H9 (cell line): ENCODE data around the gene DCST2. TPM values are rescaled to one million over a fixed set of nuclear protein-coding genes. Genes with fewer than 3 reads are reported as not detected.

Source experiments
- DNase-seq: peaks from one replicate; pipeline ENCODE4 v3.0.0-alpha.2; 2017
- H2AFZ ChIP-seq: one replicate; pipeline ENCODE4 v1.6.1; 2013; ENCODE audit warnings: mild to moderate bottlenecking, low read length, control low read depth, moderate library complexity
- H2AK5ac ChIP-seq: 2 replicates; pipeline ENCODE4 v1.6.1; 2013; ENCODE audit warnings: low read length, control low read depth, mixed read lengths; ENCODE audit not compliant: insufficient read length
- H2BK120ac ChIP-seq: one replicate; pipeline ENCODE4 v1.6.1; 2013; ENCODE audit warnings: low read depth, mild to moderate bottlenecking, low read length, control low read depth, inconsistent platforms; ENCODE audit not compliant: poor library complexity, severe bottlenecking
- H2BK12ac ChIP-seq: 2 replicates; pipeline ENCODE4 v1.6.1; 2013; ENCODE audit warnings: low read length, control low read depth, mixed read lengths, low read depth; ENCODE audit not compliant: insufficient read length
- H2BK15ac ChIP-seq: 2 replicates; pipeline ENCODE4 v1.6.1; 2013; ENCODE audit warnings: low read depth, low read length, control low read depth
- H2BK20ac ChIP-seq: one replicate; pipeline ENCODE4 v1.6.1; 2013; ENCODE audit warnings: low read depth, mild to moderate bottlenecking, low read length, control low read depth, inconsistent platforms; ENCODE audit not compliant: poor library complexity, severe bottlenecking
- H2BK5ac ChIP-seq: 2 replicates; pipeline ENCODE4 v1.6.1; 2013; ENCODE audit warnings: low read length, control low read depth, mixed read lengths; ENCODE audit not compliant: insufficient read length
- H3K14ac ChIP-seq: 2 replicates; pipeline ENCODE4 v1.6.1; 2013; ENCODE audit warnings: low read length, control low read depth; ENCODE audit not compliant: insufficient read depth
- H3K18ac ChIP-seq: 2 replicates; pipeline ENCODE4 v1.6.1; 2013; ENCODE audit warnings: low read depth, mild to moderate bottlenecking, mixed read lengths, low read length, control low read depth; ENCODE audit not compliant: insufficient read length
- H3K23ac ChIP-seq: 2 replicates; pipeline ENCODE4 v1.6.1; 2013; ENCODE audit warnings: low read length, control low read depth, mixed read lengths, low read depth; ENCODE audit not compliant: insufficient read length
- H3K23me2 ChIP-seq: 2 replicates; pipeline ENCODE4 v1.6.1; 2013; ENCODE audit warnings: low read depth, mild to moderate bottlenecking, mixed read lengths, low read length, control low read depth; ENCODE audit not compliant: insufficient read length, poor library complexity, severe bottlenecking
- H3K27ac ChIP-seq: 2 replicates; pipeline ENCODE4 v1.5.1; 2013; ENCODE audit warnings: low read length, control low read depth, mixed read lengths, low read depth; ENCODE audit not compliant: insufficient read length
- H3K27me3 ChIP-seq: 2 replicates; pipeline ENCODE4 v1.6.1; 2013; ENCODE audit warnings: low read length, control low read depth, inconsistent platforms; ENCODE audit not compliant: insufficient read depth
- H3K4ac ChIP-seq: 2 replicates; pipeline ENCODE4 v1.6.1; 2013; ENCODE audit warnings: low read depth, mild to moderate bottlenecking, control low read depth, inconsistent platforms, low read length, moderate library complexity
- H3K4me1 ChIP-seq: 2 replicates; pipeline ENCODE4 v1.6.1; 2013; ENCODE audit warnings: low read length, control low read depth, inconsistent platforms; ENCODE audit not compliant: insufficient read depth
- H3K4me2 ChIP-seq: 2 replicates; pipeline ENCODE4 v1.6.1; 2013; ENCODE audit warnings: low read length, control low read depth, mixed read lengths; ENCODE audit not compliant: insufficient read length, insufficient read depth
- H3K56ac ChIP-seq: 2 replicates; pipeline ENCODE4 v1.6.1; 2013; ENCODE audit warnings: low read depth, mild to moderate bottlenecking, mixed read lengths, low read length, control low read depth; ENCODE audit not compliant: insufficient read length
- H3K79me1 ChIP-seq: 2 replicates; pipeline ENCODE4 v1.6.1; 2013; ENCODE audit warnings: low read depth, mild to moderate bottlenecking, moderate library complexity, low read length, control low read depth, inconsistent platforms; ENCODE audit not compliant: insufficient read depth, poor library complexity, severe bottlenecking
- H3K79me2 ChIP-seq: 2 replicates; pipeline ENCODE4 v1.6.1; 2013; ENCODE audit warnings: low read length, control low read depth, inconsistent platforms; ENCODE audit not compliant: insufficient read depth
- H3K9ac ChIP-seq: 2 replicates; pipeline ENCODE4 v1.6.1; 2013; ENCODE audit warnings: low read length, control low read depth, mixed read lengths; ENCODE audit not compliant: insufficient read length; ENCODE audit errors: extremely low read depth
- H3K9me3 ChIP-seq: one replicate; pipeline ENCODE4 v1.6.1; 2013; ENCODE audit warnings: low read depth, low read length, inconsistent platforms; ENCODE audit not compliant: control insufficient read depth
- H3T11ph ChIP-seq: one replicate; pipeline ENCODE4 v1.6.1; 2013; ENCODE audit warnings: mild to moderate bottlenecking, low read length, control low read depth, inconsistent platforms
- H4K20me1 ChIP-seq: one replicate; pipeline ENCODE4 v1.6.1; 2013; ENCODE audit not compliant: control insufficient read depth, insufficient read length, insufficient read depth
- H4K5ac ChIP-seq: 2 replicates; pipeline ENCODE4 v1.6.1; 2013; ENCODE audit warnings: low read depth, mild to moderate bottlenecking, mixed read lengths, low read length, control low read depth; ENCODE audit not compliant: insufficient read length
- H4K8ac ChIP-seq: replicated peaks from 2 replicates; pipeline ENCODE4 v1.6.1; 2013; ENCODE audit warnings: low read length, control low read depth, mixed read lengths, low read depth; ENCODE audit not compliant: insufficient read length
- H4K91ac ChIP-seq: 2 replicates; pipeline ENCODE4 v1.6.1; 2013; ENCODE audit warnings: low read depth, mild to moderate bottlenecking, moderate library complexity, mixed read lengths, low read length, control low read depth; ENCODE audit not compliant: insufficient read length
- H3K27ac Mint-ChIP-seq, 3 experiments: 2 replicates in 2 of 3; 3 replicates in 1 of 3; pipeline ENCODE4 v1.8.0; 2020 to 2021; ENCODE audit warnings: mixed read lengths in 3 of 3, mild to moderate bottlenecking in 1 of 3, moderate library complexity in 1 of 3
- H3K27me3 Mint-ChIP-seq: 2 replicates; pipeline ENCODE4 v1.8.0; 2021; ENCODE audit warnings: low read depth, mild to moderate bottlenecking, moderate library complexity, mixed read lengths
- H3K36me3 Mint-ChIP-seq, 3 experiments: 2 replicates in 2 of 3; 3 replicates in 1 of 3; pipeline ENCODE4 v1.8.0; 2020 to 2021; ENCODE audit warnings: low read depth in 3 of 3, mixed read lengths in 3 of 3; ENCODE audit not compliant: insufficient read depth in 1 of 3
- H3K4me1 Mint-ChIP-seq, 2 experiments: 2 replicates each; pipeline ENCODE4 v1.8.0; 2020; ENCODE audit warnings: mixed read lengths in 2 of 2
- H3K4me3 Mint-ChIP-seq, 2 experiments: 2 replicates in 1 of 2; 3 replicates in 1 of 2; pipeline ENCODE4 v1.8.0; 2020 to 2021; ENCODE audit warnings: mild to moderate bottlenecking in 2 of 2, mixed read lengths in 2 of 2, moderate library complexity in 1 of 2
- H3K9me3 Mint-ChIP-seq, 2 experiments: 2 replicates in 1 of 2; 3 replicates in 1 of 2; pipeline ENCODE4 v1.8.0; 2020; ENCODE audit warnings: mild to moderate bottlenecking in 2 of 2, mixed read lengths in 2 of 2, moderate library complexity in 1 of 2
- WGBS: extraction: QIAGEN DNeasy Blood & Tissue Kit; methylation state at CpG from one replicate; pipeline ENCODE4 v1.1.7; 2013; ENCODE audit warnings: missing lambda C conversion rate, low lambda C conversion rate, mixed read lengths; ENCODE audit not compliant: insufficient read length; ENCODE audit errors: extremely low coverage; 5-methylcytosine and 5-hydroxymethylcytosine counted together
- total RNA-seq: library from RNA; stranded (reverse); gene quantifications from 2 replicates; pipeline ENCODE4 v1.2.1, GENCODE V29; 2021
- TF ChIP-seq, protein P1 (sequence below): fragments of 200-600 bp; sonication (generic); conservative IDR thresholded peaks from 3 replicates; pipeline ENCODE4 v1.8.0; 2021; ENCODE audit warnings: antibody characterized with exemption, mild to moderate bottlenecking

Gene DCST2
- total RNA-seq, 1 experiment from 2014 or later: 0.35 TPM

DNA sequence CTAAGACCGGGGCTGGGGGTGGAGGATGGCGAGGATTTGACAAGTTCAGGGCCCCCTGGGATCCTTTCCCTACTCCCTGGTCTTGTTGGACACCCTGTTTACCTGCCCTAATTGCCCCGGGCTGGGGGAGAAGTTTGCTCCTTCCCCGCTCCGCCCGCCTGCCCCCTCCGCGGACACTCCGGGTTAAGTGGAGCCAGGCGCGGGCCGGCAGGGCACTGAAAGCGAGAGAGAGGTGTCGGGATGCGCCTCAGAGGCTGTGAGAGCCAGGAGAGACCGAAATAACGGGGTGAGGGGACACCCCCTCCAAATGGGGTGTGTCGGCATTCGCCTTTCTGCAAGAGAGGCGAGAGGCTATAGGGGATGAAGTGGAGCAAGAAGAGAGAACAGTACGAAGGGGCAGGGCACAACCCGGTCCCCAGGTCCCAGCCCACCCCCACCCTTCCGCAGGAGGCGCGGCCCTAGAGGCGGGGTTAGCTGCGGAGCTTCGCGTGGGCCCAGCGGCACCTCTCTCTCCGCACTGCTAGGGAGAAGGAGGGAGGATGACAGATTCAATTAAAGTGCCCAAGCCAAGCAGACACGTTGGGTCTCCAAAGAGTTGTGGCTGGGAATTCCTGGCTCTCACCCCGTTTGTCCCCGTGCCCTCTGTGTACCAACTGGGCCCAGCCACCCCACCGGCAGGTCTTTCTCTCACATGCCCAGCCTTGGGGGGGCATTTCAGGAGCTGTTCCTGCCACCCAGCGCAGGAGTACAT, 48.9 kb upstream of the DCST2 start:
- no peak overlapping the region for H3K14ac ChIP-seq
- no peak overlapping the region for H3T11ph ChIP-seq
- no peak overlapping the region for H2AFZ ChIP-seq
- no peak overlapping the region for H2BK12ac ChIP-seq
- no peak overlapping the region for H3K18ac ChIP-seq
- H3K79me1 ChIP-seq: no peaks in the 10 kb centered on the region
- no peak overlapping the region for H2BK5ac ChIP-seq
- TF ChIP-seq, protein P1, sequence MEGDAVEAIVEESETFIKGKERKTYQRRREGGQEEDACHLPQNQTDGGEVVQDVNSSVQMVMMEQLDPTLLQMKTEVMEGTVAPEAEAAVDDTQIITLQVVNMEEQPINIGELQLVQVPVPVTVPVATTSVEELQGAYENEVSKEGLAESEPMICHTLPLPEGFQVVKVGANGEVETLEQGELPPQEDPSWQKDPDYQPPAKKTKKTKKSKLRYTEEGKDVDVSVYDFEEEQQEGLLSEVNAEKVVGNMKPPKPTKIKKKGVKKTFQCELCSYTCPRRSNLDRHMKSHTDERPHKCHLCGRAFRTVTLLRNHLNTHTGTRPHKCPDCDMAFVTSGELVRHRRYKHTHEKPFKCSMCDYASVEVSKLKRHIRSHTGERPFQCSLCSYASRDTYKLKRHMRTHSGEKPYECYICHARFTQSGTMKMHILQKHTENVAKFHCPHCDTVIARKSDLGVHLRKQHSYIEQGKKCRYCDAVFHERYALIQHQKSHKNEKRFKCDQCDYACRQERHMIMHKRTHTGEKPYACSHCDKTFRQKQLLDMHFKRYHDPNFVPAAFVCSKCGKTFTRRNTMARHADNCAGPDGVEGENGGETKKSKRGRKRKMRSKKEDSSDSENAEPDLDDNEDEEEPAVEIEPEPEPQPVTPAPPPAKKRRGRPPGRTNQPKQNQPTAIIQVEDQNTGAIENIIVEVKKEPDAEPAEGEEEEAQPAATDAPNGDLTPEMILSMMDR: no peak
- H3K23ac ChIP-seq: no peak overlapping the region
- no peak overlapping the region for H3K56ac ChIP-seq
- no CpG with 5 or more reads among the region's 36 CpGs for WGBS
- H2BK15ac ChIP-seq: no peak overlapping the region
- peaks cover 0 to 6% of the 10 kb centered on the region in 2 experiments; a peak in 2 of 5 replicates for H3K9me3 Mint-ChIP-seq
- H2AK5ac ChIP-seq: no peak overlapping the region
- H3K27ac ChIP-seq: no peak overlapping the region
- no peak overlapping the region for H4K91ac ChIP-seq
- H3K9me3 ChIP-seq: no peaks in the 10 kb centered on the region
- 0 out of 7 replicates have a peak, but pooled peaks cover 0 to 4% (median 0%) of the 10 kb centered on the region in 3 experiments for H3K36me3 Mint-ChIP-seq
- no peak overlapping the region for H3K4ac ChIP-seq
- no peak overlapping the region; a peak in 1 of 7 replicates for H3K27ac Mint-ChIP-seq
- no peak overlapping the region for H4K8ac ChIP-seq
- H3K9ac ChIP-seq: no peak overlapping the region
- DNase-seq: no peak
- peaks cover 30% of the 10 kb centered on the region for H3K23me2 ChIP-seq
- H3K27me3 Mint-ChIP-seq: peaks cover 72% of the 10 kb centered on the region
- no peaks in the 10 kb centered on the region for H3K79me2 ChIP-seq
- no peak overlapping the region for H4K5ac ChIP-seq
- H3K4me1 ChIP-seq: no peaks in the 10 kb centered on the region
- H4K20me1 ChIP-seq: no peaks in the 10 kb centered on the region
- H2BK120ac ChIP-seq: no peak overlapping the region
- H3K27me3 ChIP-seq: peaks cover 51% of the 10 kb centered on the region
- peak overlapping the region; percentile 34 to 74; a peak in 4 of 5 replicates for H3K4me3 Mint-ChIP-seq
- peaks cover 32 to 54% of the 10 kb centered on the region in 2 experiments for H3K4me1 Mint-ChIP-seq
- peak overlapping the region; percentile 26 for H3K4me2 ChIP-seq
- H2BK20ac ChIP-seq: no peak overlapping the region
